ENCODE measurements around the gene TVP23C. TPM values are rescaled to one million over a fixed set of nuclear protein-coding genes. Genes with fewer than 3 reads are reported as not detected.

Gene TVP23C
- total and polyA plus RNA-seq, 2 of the 8 experiments (the other 6 are each of a cell fraction or from before 2014, with no cell fraction given): 2.9 to 9.6 TPM

DNA sequence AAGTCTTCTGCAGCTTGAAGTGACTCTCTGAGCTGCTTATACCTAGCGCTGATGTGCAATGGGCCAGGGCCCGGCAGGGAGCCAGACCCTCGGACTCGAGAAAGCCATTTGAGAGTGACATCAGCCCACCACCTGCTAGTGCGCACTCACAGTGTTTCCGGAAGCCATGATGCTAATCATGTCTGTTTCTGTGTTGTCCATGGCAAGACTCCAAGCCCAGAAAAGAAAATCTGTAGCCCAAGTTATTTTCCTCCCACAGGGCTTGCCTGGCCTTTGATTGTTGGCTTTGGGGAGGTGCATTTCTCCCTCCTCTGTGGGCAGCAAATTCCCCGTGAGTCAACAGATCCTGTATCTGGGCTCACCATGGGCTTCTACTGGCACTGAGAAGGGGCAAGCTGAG is 94.0 kb downstream of the TVP23C start (continued):
- TF ChIP-seq CHD7 (IDR thresholded peaks at IDR 0.05; ENCODE audit: insufficient replicate concordance, low read length) (no peak), TAF1 (IDR thresholded peaks at IDR 0.05; ENCODE audit: low read depth, low read length) (no peak)
